ENCODE measurements around the gene EYA2.

Gene EYA2

DNA sequence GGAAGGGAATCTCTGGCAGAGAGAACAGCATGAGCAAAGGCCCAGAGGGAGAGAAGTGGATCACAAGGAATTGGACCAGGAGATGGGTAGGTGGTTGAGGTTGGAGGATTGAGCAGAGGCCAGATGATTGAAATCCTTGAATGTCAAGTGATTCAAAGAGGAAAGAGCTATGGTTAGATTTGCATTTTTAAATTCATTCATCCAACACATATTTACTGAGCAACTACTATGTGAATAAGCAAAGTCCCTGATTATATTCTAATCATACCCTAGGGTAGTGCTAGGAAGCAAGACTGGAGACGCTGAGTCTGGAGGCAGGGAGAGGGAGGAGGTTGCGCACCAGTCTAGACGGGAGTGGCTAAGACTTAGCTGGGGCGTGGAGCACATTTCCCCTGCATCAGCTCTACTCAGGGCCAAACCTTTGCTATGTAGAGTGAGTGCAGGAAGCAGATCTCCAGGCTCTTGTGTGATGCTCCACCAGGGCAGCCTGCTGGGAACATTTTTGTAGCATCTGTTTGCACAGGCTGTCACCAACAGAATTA is 40.2 kb downstream of the EYA2 start:
- no peak overlapping the region for H3K4me3 ChIP-seq (ENCODE audit: low read depth, low read length)
- TF ChIP-seq, protein P1, sequence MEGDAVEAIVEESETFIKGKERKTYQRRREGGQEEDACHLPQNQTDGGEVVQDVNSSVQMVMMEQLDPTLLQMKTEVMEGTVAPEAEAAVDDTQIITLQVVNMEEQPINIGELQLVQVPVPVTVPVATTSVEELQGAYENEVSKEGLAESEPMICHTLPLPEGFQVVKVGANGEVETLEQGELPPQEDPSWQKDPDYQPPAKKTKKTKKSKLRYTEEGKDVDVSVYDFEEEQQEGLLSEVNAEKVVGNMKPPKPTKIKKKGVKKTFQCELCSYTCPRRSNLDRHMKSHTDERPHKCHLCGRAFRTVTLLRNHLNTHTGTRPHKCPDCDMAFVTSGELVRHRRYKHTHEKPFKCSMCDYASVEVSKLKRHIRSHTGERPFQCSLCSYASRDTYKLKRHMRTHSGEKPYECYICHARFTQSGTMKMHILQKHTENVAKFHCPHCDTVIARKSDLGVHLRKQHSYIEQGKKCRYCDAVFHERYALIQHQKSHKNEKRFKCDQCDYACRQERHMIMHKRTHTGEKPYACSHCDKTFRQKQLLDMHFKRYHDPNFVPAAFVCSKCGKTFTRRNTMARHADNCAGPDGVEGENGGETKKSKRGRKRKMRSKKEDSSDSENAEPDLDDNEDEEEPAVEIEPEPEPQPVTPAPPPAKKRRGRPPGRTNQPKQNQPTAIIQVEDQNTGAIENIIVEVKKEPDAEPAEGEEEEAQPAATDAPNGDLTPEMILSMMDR (IDR thresholded peaks at IDR 0.05; ENCODE audit: insufficient read depth, low read length, missing control alignments): no peak
- CTCF ChIA-PET: no interaction called here
- POLR2A ChIA-PET: no interaction called here
- no peak for DNase-seq (ENCODE audit: low read depth, low spot score)

DNA sequence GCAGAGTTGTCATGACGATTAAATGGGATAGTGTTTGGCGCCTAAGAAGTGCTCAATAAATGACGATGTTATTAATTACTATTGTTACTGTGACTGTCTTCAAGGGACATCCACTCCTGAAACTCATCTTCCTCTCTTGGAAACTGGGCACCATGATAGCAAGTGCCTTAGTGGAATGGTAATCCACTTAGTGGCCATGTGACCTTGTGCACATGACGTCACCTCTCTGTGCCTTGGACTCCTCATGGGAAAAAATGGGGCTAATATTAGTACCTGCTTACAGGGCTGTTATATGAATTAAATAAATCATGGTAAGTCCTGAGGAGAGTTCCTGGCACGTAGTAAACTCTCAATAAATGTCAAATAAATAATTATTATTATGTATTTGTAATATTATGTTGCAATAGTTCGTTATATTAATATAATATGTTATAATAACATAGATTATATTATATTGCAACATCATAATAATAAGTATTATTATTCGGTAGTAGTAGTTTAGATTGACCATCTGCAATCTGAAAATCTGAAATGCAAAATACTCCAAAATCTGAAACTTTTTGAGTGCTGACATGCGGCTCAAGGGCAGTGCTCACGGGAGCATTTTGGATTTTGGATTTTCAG is 40.9 kb downstream of the EYA2 start:
- H3K4me3 ChIP-seq (ENCODE audit: low read depth, low read length): no peak overlapping the region
- CTCF ChIA-PET: no interaction called here
- POLR2A ChIA-PET: no interaction called here
- no peak for DNase-seq (ENCODE audit: low read depth, low spot score)
- TF ChIP-seq, protein P1 (IDR thresholded peaks at IDR 0.05; ENCODE audit: insufficient read depth, low read length, missing control alignments): no peak

DNA sequence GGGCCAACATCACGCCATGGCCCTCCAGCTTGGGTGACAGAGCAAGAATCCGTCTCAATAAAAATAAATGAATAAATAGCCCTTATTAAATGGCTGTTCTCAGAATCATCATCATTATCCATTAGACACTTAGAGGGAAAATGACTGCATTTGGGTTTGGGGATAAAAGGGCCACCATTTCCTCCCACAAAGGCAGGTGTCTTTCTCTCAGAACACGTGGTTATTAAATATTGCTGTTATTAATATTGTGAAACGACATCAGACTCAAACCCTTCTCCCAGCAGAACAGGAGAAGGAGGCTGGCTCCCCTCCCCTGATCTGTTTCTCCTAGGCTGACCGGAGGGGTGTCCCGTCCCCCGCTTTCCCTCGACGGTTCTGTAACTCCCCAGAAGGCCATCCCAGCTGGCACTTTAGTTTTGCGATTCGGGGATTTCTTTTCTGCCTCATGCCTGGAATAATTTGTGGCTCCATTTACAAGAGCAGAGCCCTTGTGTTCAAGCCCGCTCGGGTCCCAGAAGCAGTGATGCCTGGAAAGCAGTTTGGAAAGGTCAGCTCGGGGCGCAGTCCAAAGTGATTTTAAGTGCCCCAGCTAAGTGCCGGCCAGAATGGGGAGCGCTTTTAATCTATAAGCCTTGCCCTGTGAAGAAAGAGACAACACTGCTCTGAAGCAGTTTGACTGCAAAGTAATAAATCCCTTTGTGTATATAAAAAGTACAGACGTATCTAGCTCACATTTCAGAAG is 41.9 kb downstream of the EYA2 start:
- DNase-seq (ENCODE audit: low read depth, low spot score): no peak
- ChIA-PET POLR2A (no interaction called here), CTCF (no interaction called here)
- no peak overlapping the region for H3K4me3 ChIP-seq (ENCODE audit: low read depth, low read length)
- TF ChIP-seq, protein P1 (IDR thresholded peaks at IDR 0.05; ENCODE audit: insufficient read depth, low read length, missing control alignments): no peak

DNA sequence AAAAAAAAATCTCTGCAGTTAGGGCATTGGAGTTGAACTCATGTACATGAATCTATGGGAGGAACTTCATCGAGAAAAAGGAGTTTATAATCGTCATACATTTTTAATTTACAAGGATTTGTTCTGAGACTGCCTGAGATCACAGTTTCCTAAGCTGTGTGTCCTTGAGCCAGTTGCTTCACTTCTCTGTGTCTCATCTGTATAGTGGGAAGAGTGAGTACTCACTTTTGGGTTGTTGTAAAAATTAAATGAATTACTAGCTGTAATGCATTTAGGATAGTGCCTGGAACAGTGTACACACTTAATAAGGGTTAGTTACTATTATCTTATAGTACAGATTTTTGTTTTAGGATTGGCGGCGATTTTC is 42.5 kb downstream of the EYA2 start:
- no peak for DNase-seq (ENCODE audit: low read depth, low spot score)
- TF ChIP-seq, protein P1 (IDR thresholded peaks at IDR 0.05; ENCODE audit: insufficient read depth, low read length, missing control alignments): no peak
- no peak overlapping the region for H3K4me3 ChIP-seq (ENCODE audit: low read depth, low read length)
- ChIA-PET POLR2A (no interaction called here), CTCF (no interaction called here)

DNA sequence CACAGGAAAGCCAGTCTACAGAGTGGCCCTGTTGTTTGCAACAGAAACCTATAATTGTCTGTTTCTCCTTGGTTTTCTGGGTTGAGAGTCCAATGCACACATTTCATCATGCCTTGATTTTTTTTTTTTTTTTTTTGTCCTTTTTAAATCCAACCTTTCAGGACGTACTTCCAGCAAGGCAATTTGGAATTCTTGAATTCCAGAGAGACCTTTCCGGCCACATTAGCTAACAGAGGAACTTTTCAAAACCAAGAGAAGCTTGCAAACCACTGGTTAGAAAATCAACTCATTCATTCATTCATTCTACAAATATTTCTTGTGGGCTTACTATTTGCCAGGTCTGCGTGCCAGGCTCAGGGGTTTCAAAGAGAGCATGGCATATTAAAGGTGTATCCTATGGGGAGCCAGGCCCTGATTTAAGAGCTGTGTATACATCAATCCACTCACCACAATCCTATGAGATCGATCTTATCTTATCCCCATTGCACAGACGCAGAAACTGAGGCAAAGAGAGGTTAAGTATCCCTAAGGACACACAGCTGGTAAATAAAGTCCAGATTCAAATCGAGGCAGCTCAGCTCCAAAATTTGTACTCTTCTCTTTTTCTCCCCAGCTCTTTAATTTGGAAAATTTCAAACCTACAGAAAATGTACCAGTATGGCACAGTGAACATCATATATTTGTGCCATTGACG is 43.0 kb downstream of the EYA2 start:
- TF ChIP-seq, protein P1 (IDR thresholded peaks at IDR 0.05; ENCODE audit: insufficient read depth, low read length, missing control alignments): no peak
- ChIA-PET CTCF (no interaction called here), POLR2A (no interaction called here)
- H3K4me3 ChIP-seq (ENCODE audit: low read depth, low read length): no peak overlapping the region
- no peak for DNase-seq (ENCODE audit: low read depth, low spot score)

DNA sequence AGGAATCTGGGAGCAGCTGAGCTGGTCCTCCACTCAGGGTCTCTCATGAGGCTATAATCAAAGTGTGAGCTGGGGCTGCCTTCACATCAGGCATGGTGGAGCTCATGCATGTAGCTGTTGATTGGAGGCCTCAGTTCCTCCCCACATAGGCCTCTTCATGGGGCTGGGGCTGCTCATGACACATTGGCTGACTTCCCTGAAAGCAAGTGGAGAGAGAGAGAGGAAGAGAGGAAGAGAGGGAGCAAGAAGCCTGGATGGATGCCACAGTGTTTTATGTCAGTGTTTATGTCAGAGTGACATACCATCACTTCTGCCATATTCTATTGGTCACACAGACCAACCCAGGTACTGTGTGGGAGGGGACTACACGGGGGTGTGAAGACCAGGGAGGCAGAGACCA is 43.8 kb downstream of the EYA2 start:
- H3K4me3 ChIP-seq (ENCODE audit: low read depth, low read length): no peak overlapping the region
- TF ChIP-seq, protein P1 (IDR thresholded peaks at IDR 0.05; ENCODE audit: insufficient read depth, low read length, missing control alignments): no peak
- DNase-seq (ENCODE audit: low read depth, low spot score): no peak
- POLR2A ChIA-PET: no interaction called here
- CTCF ChIA-PET: no interaction called here

Measured in AG04449 (cell line).